ENCODE measurements around the gene NRG3. TPM values are rescaled to one million over a fixed set of nuclear protein-coding genes. Genes with fewer than 3 reads are reported as not detected.

NRG3 gene
- total RNA-seq, 1 donor from 2014 or later: not detected

DNA sequence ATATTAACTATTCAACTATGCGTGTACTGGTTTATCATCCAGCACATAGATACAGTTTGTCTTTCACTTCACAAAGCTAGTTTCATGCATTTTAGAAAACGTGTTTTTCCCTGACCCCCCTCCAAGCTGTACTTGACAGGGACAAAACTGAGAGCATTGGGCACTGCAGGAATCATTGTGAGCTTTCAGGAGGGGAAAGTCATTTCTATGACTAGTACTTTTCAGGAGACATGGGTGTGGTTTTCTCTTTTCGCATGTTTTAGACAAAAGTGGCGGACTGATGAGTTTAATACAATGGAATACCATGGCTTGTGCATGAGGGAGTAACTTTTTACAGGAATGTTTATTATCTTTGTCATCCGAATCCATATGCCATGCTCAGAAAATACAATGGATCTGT is 42.7 kb downstream of the NRG3 start:
- no peaks in the 10 kb centered on the region for H3K36me3 ChIP-seq (ENCODE audit: control insufficient read depth, insufficient read depth, low read length)
- FAIRE-seq: no peak
- DNase-seq (ENCODE audit: low read depth): no peak

DNA sequence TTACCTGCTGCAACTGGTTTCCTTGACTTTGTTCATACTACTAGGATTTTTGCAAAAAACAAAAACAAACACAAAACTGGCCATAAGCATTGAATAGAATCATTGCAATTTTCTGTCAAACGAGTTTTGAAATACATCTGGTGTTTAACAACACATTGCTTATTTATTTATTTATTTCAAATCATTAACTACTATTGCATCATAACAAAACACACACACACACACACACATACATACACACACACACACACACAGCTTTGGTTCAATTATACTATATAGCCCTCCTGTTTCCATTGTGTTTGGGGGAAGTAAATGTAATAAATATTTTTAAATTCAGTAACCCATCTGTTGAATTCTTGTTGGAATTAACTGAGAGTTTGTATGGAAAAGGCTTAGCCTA is 43.8 kb downstream of the NRG3 start:
- TF ChIP-seq, protein P1, sequence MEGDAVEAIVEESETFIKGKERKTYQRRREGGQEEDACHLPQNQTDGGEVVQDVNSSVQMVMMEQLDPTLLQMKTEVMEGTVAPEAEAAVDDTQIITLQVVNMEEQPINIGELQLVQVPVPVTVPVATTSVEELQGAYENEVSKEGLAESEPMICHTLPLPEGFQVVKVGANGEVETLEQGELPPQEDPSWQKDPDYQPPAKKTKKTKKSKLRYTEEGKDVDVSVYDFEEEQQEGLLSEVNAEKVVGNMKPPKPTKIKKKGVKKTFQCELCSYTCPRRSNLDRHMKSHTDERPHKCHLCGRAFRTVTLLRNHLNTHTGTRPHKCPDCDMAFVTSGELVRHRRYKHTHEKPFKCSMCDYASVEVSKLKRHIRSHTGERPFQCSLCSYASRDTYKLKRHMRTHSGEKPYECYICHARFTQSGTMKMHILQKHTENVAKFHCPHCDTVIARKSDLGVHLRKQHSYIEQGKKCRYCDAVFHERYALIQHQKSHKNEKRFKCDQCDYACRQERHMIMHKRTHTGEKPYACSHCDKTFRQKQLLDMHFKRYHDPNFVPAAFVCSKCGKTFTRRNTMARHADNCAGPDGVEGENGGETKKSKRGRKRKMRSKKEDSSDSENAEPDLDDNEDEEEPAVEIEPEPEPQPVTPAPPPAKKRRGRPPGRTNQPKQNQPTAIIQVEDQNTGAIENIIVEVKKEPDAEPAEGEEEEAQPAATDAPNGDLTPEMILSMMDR (IDR thresholded peaks at IDR 0.05; ENCODE audit: insufficient read depth, low read length, severe bottlenecking): no peak
- FAIRE-seq (no peak), DNase-seq (ENCODE audit: low read depth) (no peak)
- Histone ChIP-seq H3K27me3 (ENCODE audit: control insufficient read depth, insufficient read depth, low read length) (no peaks in the 10 kb centered on the region), H3K36me3 (ENCODE audit: control insufficient read depth, insufficient read depth, low read length) (no peaks in the 10 kb centered on the region), H3K4me3 (ENCODE audit: low read depth, low read length) (no peak overlapping the region)

More for the DNA sequence above, 42.7 kb downstream of the NRG3 start:
- Histone ChIP-seq H3K27me3 (ENCODE audit: control insufficient read depth, insufficient read depth, low read length) (no peaks in the 10 kb centered on the region), H3K4me3 (ENCODE audit: low read depth, low read length) (no peak overlapping the region)
- TF ChIP-seq, protein P1 (IDR thresholded peaks at IDR 0.05; ENCODE audit: insufficient read depth, low read length, severe bottlenecking): no peak

DNA sequence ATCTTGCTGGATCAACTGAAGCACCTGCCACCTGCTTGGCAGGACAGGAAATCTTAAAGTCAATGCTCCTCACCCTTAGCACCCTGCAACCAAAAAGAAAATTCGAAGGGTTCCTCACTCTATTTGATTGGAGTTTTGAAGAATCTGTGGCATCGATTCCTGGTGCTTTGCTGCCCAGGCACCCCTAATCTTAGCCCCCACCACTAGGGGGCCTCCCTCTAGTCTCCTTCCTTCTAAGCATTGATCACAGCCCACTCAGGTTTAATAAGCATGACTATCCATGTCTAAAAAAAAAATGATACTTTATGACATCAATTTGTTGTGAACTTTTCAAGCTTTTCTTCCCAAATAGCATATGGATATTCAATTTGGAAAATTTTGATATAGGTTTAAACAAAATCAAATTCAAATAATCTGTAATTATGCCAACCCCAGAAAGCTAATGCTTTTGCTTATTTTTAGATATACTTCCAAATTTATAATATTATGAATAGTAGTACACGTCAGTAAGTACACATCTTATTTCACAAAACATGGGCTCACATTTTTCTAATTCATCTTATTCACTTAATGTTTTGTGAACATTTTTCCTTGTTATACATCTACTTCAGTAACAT is 45.3 kb downstream of the NRG3 start:
- Histone ChIP-seq H3K4me3 (ENCODE audit: low read depth, low read length) (no peak overlapping the region), H3K36me3 (ENCODE audit: control insufficient read depth, insufficient read depth, low read length) (no peaks in the 10 kb centered on the region), H3K27me3 (ENCODE audit: control insufficient read depth, insufficient read depth, low read length) (no peaks in the 10 kb centered on the region)
- no peak for DNase-seq (ENCODE audit: low read depth)
- FAIRE-seq: no peak
- TF ChIP-seq, protein P1 (IDR thresholded peaks at IDR 0.05; ENCODE audit: insufficient read depth, low read length, severe bottlenecking): peak; percentile 9

DNA sequence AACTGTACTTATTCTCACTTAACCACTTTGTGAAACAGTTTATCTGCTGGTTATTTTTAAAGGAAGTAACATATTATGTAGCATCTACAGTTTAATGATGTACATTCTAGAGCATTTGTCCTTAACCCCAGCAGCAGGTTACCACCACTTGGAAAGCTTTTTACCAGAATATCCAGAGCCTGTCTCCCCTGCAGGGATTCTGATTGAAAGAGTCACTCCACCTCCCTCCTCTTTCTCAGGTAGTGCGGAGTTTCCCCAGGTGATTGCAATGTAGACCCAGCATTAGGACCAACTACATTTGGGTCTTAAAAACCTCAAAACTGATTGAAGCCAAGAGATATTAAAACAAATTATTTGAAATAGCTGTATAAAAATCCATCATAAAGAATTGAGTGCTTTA is 53.1 kb downstream of the NRG3 start:
- H3K27me3 ChIP-seq (ENCODE audit: control insufficient read depth, insufficient read depth, low read length): no peaks in the 10 kb centered on the region
- FAIRE-seq (no peak), DNase-seq (ENCODE audit: low read depth) (no peak)
- TF ChIP-seq, protein P1 (IDR thresholded peaks at IDR 0.05; ENCODE audit: insufficient read depth, low read length, severe bottlenecking): no peak
- H3K4me3 ChIP-seq (ENCODE audit: low read depth, low read length): no peak overlapping the region
- no peaks in the 10 kb centered on the region for H3K36me3 ChIP-seq (ENCODE audit: control insufficient read depth, insufficient read depth, low read length)

DNA sequence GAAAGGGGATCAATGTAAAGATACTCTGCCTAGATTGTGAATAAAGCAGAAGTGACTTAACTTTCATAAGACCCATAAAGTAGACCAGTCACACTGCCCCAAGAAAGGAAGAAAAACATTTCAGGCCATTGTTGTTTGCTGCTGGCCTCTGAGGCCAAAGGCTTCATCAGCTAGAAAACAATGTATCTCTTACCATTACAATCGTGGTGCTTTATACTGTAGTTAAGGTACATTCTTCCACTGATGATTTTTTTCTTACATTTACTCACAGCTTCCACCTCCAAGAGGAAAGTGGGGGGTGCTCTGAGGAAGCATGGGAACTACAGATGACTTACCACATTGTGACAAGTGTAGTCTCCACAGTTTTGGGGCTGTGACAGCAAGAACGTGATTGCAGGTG is 68.6 kb downstream of the NRG3 start:
- TF ChIP-seq, protein P1 (IDR thresholded peaks at IDR 0.05; ENCODE audit: insufficient read depth, low read length, severe bottlenecking): no peak
- Histone ChIP-seq H3K4me3 (ENCODE audit: low read depth, low read length) (no peak overlapping the region), H3K36me3 (ENCODE audit: control insufficient read depth, insufficient read depth, low read length) (no peaks in the 10 kb centered on the region), H3K27me3 (ENCODE audit: control insufficient read depth, insufficient read depth, low read length) (no peaks in the 10 kb centered on the region)
- no peak for FAIRE-seq
- DNase-seq (ENCODE audit: low read depth): no peak

DNA sequence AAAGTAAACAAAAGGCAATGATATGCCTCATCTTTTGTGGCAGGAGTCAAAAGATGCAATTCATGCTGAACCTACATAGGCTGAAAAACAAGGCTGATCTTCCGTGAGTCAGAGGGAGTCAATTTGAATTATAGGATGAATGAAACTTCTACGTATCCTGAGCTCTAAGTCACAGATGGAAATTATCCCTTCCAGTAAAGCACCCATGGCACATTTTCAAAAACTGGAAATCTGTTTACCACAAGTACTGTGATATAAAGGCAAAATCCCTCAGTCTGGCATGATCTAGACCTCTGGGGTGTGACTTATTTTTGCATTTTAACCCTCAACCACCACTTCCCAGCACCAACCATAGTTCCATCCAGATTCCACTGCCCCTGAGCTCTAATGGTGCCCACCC is 69.6 kb downstream of the NRG3 start:
- TF ChIP-seq, protein P1 (IDR thresholded peaks at IDR 0.05; ENCODE audit: insufficient read depth, low read length, severe bottlenecking): no peak
- Histone ChIP-seq H3K4me3 (ENCODE audit: low read depth, low read length) (no peak overlapping the region), H3K27me3 (ENCODE audit: control insufficient read depth, insufficient read depth, low read length) (no peaks in the 10 kb centered on the region), H3K36me3 (ENCODE audit: control insufficient read depth, insufficient read depth, low read length) (no peaks in the 10 kb centered on the region)
- FAIRE-seq (no peak), DNase-seq (ENCODE audit: low read depth) (no peak)
